GM19324 (cell line): ENCODE results near the gene MEAK7.

ENCODE experiments used
- ATAC-seq: cut with Tn5 transposase; IDR thresholded peaks from one replicate; pipeline ENCODE4 v1.9.1; 2021; ENCODE audit warnings: mild to moderate bottlenecking, moderate library complexity; ENCODE audit not compliant: unreplicated experiment, low FRiP score

The MEAK7 gene

GRCh38 chr16:84504420-84505248 lies at the start of gene MEAK7:
TSS of gene MEAK7 (minus strand) at chr16:84504659. CDS start at chr16:84498086, 6,573 bp downstream.
- peak; percentile 96 for ATAC-seq

DNA sequence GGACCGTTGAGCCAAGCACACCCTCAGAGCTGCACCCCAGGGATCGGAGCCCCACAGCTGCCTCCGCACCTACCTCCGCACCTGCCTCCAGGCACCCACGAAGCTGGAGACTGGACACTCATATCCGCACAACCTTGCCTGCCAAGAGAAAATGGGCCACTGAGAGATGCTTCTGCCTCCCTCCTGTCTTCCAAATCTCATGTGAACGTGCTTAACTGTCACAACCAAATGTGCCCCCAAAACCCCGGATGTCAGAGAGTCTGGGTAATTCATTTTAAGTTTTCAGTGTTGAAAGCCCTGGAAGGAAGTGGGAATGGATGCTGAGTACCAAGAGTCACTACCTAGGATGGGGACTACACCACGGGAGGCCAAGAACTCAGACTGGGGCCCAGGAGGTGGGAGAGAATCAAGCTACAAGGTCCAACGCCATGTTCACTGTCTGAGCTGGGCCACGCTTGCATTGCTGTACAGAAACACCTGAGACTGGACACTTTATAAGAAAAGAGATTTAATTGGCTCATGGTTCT lies 49.5 kb upstream of the MEAK7 start:
- no peak for ATAC-seq

- no peak for ATAC-seq
Observed at GRCh38 chr16:84552135-84552534, 47.7 kb upstream of the MEAK7 start.

- ATAC-seq, result no peak
Observed at GRCh38 chr16:84550096-84550495, 45.6 kb upstream of the MEAK7 start.

DNA sequence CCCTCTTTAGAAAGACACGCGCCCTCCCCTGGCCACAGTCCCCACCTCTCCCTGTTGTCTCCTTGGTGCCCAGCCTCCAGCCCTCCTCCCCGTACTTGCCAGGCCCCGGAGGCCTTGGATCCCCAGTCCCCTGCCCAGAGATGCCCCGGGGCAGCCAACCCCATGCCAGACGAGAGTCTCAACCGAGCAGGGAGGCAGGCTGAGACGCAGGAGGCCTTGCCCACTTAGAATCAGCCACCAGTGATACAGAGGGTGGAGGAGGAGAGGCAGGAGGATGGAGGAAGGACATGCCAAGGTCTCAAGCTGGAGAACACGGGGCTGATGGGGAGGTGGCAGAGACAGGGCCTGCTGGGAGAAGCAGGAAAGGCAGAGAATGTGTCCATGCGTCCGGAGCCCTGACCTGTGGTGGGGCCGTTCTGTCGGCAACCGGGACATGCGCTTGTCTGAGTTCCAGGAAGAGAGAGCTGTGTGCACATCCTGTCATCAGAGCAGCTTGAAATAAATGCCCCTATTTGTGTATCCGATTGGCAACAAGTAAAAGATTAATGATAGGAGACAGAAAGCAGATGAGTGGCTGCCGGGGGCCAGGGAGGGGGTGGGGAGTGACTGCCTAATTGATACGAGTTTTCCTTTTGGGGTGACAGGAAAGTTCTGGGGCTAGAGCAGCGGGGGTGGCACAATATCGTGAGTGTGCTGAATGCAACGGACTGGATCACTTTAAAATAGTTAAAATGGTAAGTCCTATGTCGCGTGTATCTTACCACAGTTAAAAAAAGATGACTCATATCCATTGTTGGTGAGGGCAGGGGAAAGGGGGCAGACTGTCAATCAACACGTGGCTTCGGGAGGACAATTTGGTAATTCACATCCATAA lies 44.7 kb upstream of the MEAK7 start:
- ATAC-seq, result no peak

DNA sequence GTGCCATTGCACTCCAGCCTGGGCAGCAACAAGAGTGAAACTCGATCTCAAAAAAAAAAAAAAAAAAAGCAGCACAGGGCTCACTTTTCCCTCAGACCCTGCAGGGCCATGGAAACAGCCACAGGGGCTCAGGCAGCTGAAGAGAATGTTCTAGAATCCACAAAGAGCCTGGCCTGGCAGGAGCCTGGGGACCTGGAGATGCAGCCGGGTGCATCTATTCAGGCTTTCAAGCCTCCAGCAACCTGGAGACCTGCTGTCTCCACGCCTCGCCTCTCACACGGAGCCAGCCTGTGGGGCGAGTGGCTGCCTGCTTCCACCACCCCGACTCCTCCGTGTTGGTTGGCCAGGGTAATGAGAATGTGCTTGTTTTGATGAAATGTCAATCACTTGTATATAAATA lies 44.0 kb upstream of the MEAK7 start:
- ATAC-seq, result no peak

DNA sequence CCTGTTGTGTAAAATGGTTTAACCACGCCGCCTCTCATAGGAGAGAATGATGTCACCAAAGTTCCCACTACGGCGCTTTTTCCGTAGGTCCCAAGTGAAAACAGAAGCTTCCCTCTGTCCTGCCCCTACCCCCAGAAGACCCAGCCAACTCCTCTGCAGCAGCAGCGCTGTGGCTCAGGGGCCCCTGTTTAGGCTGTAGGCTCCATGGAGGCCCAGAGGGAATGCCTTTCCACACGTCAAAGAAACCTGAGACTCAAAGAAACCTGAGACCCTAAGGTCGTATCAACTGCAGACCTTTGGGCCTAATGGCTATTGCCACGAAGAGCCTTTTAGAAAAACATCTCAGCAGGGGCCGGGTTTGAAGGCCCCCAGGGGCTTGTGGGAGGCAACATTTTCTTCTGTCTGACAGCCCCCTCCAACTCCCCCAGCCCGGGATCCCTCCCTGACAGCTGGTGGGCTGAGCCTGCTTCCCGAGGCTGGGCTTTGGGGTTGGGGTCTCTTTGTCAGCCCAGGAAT lies 43.1 kb upstream of the MEAK7 start:
- no peak for ATAC-seq

DNA sequence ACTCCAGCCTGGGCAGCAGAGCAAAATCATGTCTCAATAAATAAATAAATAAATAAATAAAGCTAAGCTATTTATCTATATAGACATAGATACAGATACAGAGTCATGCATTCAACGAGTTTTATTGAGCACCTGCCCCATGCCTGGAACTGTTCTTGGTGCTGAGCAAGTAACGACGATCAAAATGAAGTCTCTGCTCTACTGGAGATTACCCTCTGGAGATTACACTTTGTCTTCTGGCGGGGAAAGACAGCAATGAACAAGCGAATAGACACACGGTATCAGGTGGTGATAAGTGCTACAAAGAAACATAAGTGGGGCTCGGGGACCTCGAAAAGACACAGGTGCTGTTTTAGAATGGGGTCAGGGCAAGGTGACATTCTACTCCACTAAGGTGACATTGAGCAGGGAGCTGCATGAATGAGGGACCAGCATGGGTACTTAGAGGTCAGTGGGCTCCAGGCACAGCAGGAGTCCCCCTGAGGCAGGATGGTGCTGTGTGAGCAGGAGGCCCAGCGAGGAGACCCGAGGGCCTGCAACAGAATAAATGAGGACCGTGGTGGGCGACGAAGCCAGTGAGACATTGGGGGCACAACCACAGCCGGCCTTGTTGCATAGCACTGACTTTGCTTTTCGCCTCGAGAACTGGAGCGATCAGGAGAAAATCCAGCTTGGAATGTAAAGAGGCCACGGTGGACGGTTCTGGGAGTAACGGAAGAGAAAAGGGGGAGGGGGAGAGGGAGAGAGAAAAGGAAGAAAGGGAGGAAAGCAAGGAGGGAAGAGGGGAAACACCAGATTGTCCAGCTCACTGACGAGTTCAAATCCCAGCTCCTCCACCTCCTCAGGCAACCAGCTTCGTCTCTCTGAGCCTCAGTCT lies 42.4 kb upstream of the MEAK7 start:
- ATAC-seq, result no peak

- no peak for ATAC-seq
Observed at GRCh38 chr16:84545114-84545737, 40.8 kb upstream of the MEAK7 start.

- ATAC-seq, result no peak
Observed at GRCh38 chr16:84544031-84544773, 39.7 kb upstream of the MEAK7 start.

DNA sequence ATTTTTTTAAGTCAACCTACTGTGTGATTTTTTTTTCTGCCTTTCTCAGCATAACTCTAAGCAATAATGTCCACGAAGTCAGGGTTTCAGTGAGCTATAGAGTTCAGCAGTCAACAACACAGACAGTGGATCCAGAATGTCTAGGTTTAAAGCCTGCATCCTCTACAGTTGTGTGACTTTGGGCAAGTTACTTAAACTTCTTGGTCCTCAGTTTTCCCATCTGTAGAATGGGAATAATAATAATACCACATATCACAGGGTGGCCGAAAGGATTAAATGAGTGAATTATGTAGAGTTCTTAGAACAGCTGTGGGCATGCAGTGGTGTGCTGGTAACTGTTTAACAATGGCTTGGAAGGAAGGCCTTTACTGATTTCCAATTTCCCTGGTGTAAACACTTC lies 38.8 kb upstream of the MEAK7 start:
- no peak for ATAC-seq

- no peak for ATAC-seq
Observed at GRCh38 chr16:84541999-84542817, 37.7 kb upstream of the MEAK7 start.

- no peak for ATAC-seq
Observed at GRCh38 chr16:84540194-84540593, 35.7 kb upstream of the MEAK7 start.

- ATAC-seq, result no peak
Observed at GRCh38 chr16:84538222-84538840, 33.9 kb upstream of the MEAK7 start.

- no peak for ATAC-seq
Observed at GRCh38 chr16:84537491-84538151, 33.2 kb upstream of the MEAK7 start.

- ATAC-seq, result no peak
Observed at GRCh38 chr16:84535851-84536250, 31.4 kb upstream of the MEAK7 start.

DNA sequence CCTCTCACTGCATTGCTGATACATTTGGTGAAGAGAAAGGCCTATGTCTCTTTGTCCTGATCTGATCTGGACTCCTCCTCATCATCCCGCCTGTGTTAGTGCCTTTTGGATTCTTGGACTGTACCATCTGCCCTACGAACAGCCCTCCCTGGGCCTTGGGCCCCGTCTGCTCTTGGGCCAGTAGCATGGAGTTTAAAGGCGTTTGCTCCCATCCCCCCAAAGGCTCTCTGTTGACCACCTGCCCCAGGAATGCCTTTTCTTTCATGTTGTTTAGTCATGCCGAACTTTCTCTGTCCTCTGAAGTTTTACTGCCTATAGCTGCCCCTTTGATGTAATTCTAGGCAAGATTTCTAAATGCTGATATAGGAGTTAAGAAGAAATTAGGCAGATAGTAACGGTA lies 30.9 kb upstream of the MEAK7 start:
- no peak for ATAC-seq
